Activated naive CD4-positive, alpha-beta T cell treated with anti-CD3 and anti-CD28 coated beads, Interleukin-2, amount 50 U/mL, for 16 hours (primary cell): ENCODE data around the gene PDE4A.

Source experiments
- DNase-seq: peaks from one replicate; pipeline ENCODE4 v3.0.0-alpha.2; 2020

The PDE4A gene

GRCh38 chr19:10468133-10468532 is 47.8 kb downstream of the PDE4A start:
- DNase-seq: no peak

GRCh38 chr19:10471909-10472308 is 51.6 kb downstream of the PDE4A start:
- DNase-seq: no peak

GRCh38 chr19:10473192-10473591 is 52.9 kb downstream of the PDE4A start:
- DNase-seq: no peak

GRCh38 chr19:10474962-10475451 is 54.7 kb downstream of the PDE4A start:
- DNase-seq: no peak

- no peak for DNase-seq
Observed at GRCh38 chr19:10478476-10478875, 58.1 kb downstream of the PDE4A start.

GRCh38 chr19:10478903-10479384 is 58.6 kb downstream of the PDE4A start:
- peak; percentile 91 for DNase-seq

- DNase-seq: no peak
Observed at GRCh38 chr19:10486551-10486950, 66.2 kb downstream of the PDE4A start.

GRCh38 chr19:10491472-10492047 is 71.2 kb downstream of the PDE4A start:
- DNase-seq: no peak

GRCh38 chr19:10497371-10497770 is 77.0 kb downstream of the PDE4A start:
- DNase-seq: no peak

- no peak for DNase-seq
Observed at GRCh38 chr19:10499550-10500246, 79.4 kb downstream of the PDE4A start.

- DNase-seq: no peak
Observed at GRCh38 chr19:10500247-10500592, 79.9 kb downstream of the PDE4A start.

- peak; percentile 50 for DNase-seq
Observed at GRCh38 chr19:10501971-10502523, 81.7 kb downstream of the PDE4A start.

- DNase-seq: peak; percentile 91
Observed at GRCh38 chr19:10502524-10503001, 82.2 kb downstream of the PDE4A start.

GRCh38 chr19:10503002-10503789 is 82.9 kb downstream of the PDE4A start, which contains the start of gene KEAP1:
Gene KEAP1 (minus strand): TSS chr19:10503356. CDS start chr19:10500033, 3,323 bp downstream.
- peak; percentile 41 for DNase-seq

GRCh38 chr19:10505583-10506229 is 85.4 kb downstream of the PDE4A start:
- peak; percentile 84 for DNase-seq

GRCh38 chr19:10508036-10508435 is 87.7 kb downstream of the PDE4A start:
- no peak for DNase-seq

GRCh38 chr19:10508707-10509106 is 88.4 kb downstream of the PDE4A start:
- DNase-seq: no peak

GRCh38 chr19:10510301-10510802 is 90.0 kb downstream of the PDE4A start:
- peak; percentile 65 for DNase-seq

- DNase-seq: no peak
Observed at GRCh38 chr19:10513223-10513622, 92.9 kb downstream of the PDE4A start.

GRCh38 chr19:10514211-10515145 is 94.1 kb downstream of the PDE4A start:
- peak; percentile 57 for DNase-seq

- no peak for DNase-seq
Observed at GRCh38 chr19:10516064-10516385, 95.7 kb downstream of the PDE4A start.
